Ascending aorta (tissue), 2 donors: ENCODE measurements around the gene ZEB1. TPM values are rescaled to one million over a fixed set of nuclear protein-coding genes. Genes with fewer than 3 reads are reported as not detected.

ENCODE experiments used
- DNase-seq, 2 donors: peaks; one replicate each; pipeline ENCODE4 v3.0.0-alpha.2; 2019; ENCODE audit warnings: low spot score in 2 of 2
- H3K27ac ChIP-seq, 2 donors: fragments of 200-600 bp; sonication (generic); one replicate each; pipeline ENCODE4 v1.5.1; 2016 to 2017; ENCODE audit warnings: mild to moderate bottlenecking in 1 of 2
- H3K27me3 ChIP-seq: fragments of 200-600 bp; sonication (generic); one replicate; pipeline ENCODE4 v1.5.1; 2017
- H3K36me3 ChIP-seq, 2 donors: fragments of 200-600 bp; sonication (generic); one replicate each; pipeline ENCODE4 v1.5.1; 2016
- H3K4me1 ChIP-seq, 2 donors: fragments of 200-600 bp; sonication (generic); one replicate each; pipeline ENCODE4 v1.5.1; 2016 to 2017; ENCODE audit warnings: mild to moderate bottlenecking in 1 of 2
- H3K4me3 ChIP-seq, 2 donors: fragments of 200-600 bp; sonication (generic); one replicate each; pipeline ENCODE4 v1.5.1; 2016 to 2017; ENCODE audit warnings: mild to moderate bottlenecking in 1 of 2
- H3K9me3 ChIP-seq, 2 donors: fragments of 200-600 bp; sonication (generic); one replicate each; pipeline ENCODE4 v1.5.1; 2016
- CTCF ChIP-seq, 3 experiments: fragments of 200-600 bp in 2 of 3; fragments of 450-650 bp in 1 of 3; sonication (generic) in 2 of 3; IDR thresholded peaks; one replicate each; pipeline ENCODE4 v1.5.1; 2016 to 2019; ENCODE audit warnings: antibody characterized with exemption in 3 of 3, mild to moderate bottlenecking in 1 of 3, moderate library complexity in 1 of 3
- intact Hi-C: fragments of 100-400 bp; cut with DNase I; formaldehyde crosslinking; loops from one replicate; pipeline ENCODE4 v1.15.1; 2023
- total RNA-seq: library from RNA; depleted of rRNA; stranded (reverse); fragments of >200 nt; gene quantifications from one replicate; pipeline ENCODE4 v1.1.0, GENCODE V29; 2016

Gene ZEB1
- total RNA-seq, 1 donor from 2014 or later = 77.3 TPM

DNA sequence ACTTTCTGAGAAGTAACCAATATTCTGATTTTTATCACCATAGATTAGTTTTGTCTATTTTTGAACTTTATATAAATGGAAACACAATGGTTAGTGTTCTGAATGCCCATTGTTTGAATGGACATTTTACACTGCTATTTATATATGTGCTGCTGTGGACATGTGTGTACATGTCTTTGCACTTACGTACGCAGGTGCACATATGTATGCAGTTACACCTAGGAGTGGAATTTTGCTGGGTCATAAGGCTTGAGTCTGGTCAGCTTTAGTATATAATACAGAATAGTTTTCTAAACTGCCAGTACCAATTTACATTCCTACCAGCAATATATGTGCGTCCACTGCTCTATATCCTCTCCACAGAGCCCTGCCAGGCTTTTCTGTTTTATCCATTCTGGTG is 24.5 kb upstream of the ZEB1 start:
- no peaks in the 10 kb centered on the region for H3K9me3 ChIP-seq
- TF ChIP-seq CTCF (IDR thresholded peaks at IDR 0.05) = no peak
- no peaks in the 10 kb centered on the region for H3K36me3 ChIP-seq
- H3K4me3 ChIP-seq = no peak overlapping the region
- H3K27me3 ChIP-seq = no peaks in the 10 kb centered on the region
- H3K27ac ChIP-seq = no peak overlapping the region
- intact Hi-C loops = no loop called here
- DNase-seq = no peak
- no peaks in the 10 kb centered on the region for H3K4me1 ChIP-seq

DNA sequence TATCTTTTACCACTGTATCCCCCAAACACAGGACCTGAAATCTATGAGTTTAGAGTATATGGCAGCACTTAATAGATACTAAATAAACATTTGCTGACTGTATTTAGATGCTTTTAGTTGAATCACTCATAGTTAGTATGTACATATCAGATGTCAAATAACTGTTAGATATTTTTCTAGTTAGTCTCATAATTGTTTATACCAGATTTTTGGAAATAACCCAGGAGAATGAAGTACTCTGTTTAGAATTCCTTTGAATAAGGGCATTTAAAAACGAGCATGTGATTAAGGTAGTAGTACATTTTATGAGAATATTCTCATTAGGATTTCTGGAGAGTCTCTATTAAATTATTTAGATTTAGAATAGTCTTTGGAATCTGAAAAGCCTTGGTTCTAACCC is 22.3 kb upstream of the ZEB1 start:
- no peak for TF ChIP-seq CTCF (IDR thresholded peaks at IDR 0.05)
- DNase-seq = no peak
- no peaks in the 10 kb centered on the region for H3K4me1 ChIP-seq
- no peaks in the 10 kb centered on the region for H3K9me3 ChIP-seq
- no peak overlapping the region for H3K4me3 ChIP-seq
- H3K36me3 ChIP-seq = no peaks in the 10 kb centered on the region
- no peak overlapping the region for H3K27ac ChIP-seq
- intact Hi-C loops = no loop called here
- H3K27me3 ChIP-seq = no peaks in the 10 kb centered on the region

DNA sequence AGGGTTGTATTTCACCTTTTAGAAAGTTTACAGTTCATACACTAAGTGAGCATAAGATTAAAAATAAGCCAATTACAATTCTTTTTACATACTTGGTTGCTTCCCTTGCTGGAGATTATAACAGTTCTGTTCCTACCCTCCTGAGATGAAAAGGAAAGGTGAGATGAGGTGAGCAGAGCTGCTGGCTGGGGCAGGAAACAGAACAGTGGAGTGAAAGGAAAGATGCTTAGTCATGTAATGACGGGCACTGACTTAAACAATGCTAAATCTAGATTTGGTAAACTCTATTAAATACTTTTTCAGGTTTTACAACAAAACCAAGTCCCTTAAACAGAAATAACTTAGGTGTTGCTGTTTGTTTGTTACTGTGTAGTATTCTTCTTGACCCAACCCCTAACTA is 19.9 kb upstream of the ZEB1 start:
- Histone ChIP-seq H3K4me3 (no peak overlapping the region), H3K36me3 (no peaks in the 10 kb centered on the region), H3K27ac (no peak overlapping the region), H3K9me3 (no peaks in the 10 kb centered on the region), H3K4me1 (no peaks in the 10 kb centered on the region), H3K27me3 (no peaks in the 10 kb centered on the region)
- no peak for DNase-seq
- no peak for TF ChIP-seq CTCF (IDR thresholded peaks at IDR 0.05)
- intact Hi-C loops = no loop called here

DNA sequence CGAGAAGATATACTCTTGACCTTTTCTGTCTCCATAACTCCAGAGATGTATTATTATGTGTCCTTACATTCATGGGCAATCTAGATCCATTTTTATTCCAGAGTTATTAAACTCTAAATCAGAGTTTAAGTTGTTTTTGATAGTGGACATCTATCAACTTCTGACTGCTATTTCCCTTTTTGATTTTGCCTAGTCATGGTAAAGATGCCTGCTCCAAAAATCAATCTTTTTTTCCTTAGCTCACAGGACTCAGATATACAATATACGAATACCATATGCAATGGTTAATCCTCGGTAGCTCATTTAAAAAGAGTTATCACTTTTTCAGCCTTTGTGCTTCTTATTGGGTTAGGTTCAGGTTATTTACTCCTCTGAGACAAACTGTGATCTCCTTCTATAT is 15.8 kb upstream of the ZEB1 start:
- H3K4me3 ChIP-seq = no peak overlapping the region
- H3K36me3 ChIP-seq = no peaks in the 10 kb centered on the region
- no peak for TF ChIP-seq CTCF (IDR thresholded peaks at IDR 0.05)
- DNase-seq = no peak
- H3K27ac ChIP-seq = no peak overlapping the region
- H3K27me3 ChIP-seq = no peaks in the 10 kb centered on the region
- intact Hi-C loops = no loop called here
- no peaks in the 10 kb centered on the region for H3K9me3 ChIP-seq
- no peaks in the 10 kb centered on the region for H3K4me1 ChIP-seq

GRCh38 chr10:31304291-31304970 is 14.6 kb upstream of the ZEB1 start:
- intact Hi-C loops = no loop called here
- Histone ChIP-seq H3K4me3 (no peak overlapping the region), H3K27ac (no peak overlapping the region), H3K27me3 (no peaks in the 10 kb centered on the region), H3K9me3 (no peaks in the 10 kb centered on the region), H3K36me3 (no peaks in the 10 kb centered on the region), H3K4me1 (no peaks in the 10 kb centered on the region)
- TF ChIP-seq CTCF (IDR thresholded peaks at IDR 0.05) = no peak
- no peak for DNase-seq

DNA sequence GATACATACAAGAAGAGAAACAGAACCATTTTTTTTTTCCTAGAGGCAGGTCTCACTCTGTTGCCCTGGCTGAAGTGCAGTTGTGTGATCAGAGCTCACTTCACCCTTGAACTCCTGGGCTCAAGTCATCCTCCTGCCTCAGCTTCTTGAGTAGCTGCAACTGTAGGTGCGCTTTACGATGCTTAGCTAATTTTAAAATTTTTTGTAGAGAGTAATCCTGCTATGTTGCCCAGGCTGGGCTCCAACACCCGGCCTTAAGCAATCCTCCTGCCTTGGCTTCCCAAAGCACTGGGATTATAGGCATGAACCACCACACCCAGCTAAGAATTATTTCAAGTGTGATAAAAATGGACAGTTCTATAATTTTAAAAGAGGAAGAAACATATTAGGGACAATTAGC is 5.6 kb upstream of the ZEB1 start:
- DNase-seq = no peak
- no peaks in the 10 kb centered on the region for H3K9me3 ChIP-seq
- no peak overlapping the region for H3K4me3 ChIP-seq
- no peak overlapping the region for H3K27ac ChIP-seq
- no peak for TF ChIP-seq CTCF (IDR thresholded peaks at IDR 0.05)
- intact Hi-C loops = loop anchor here (10.0 kb wide), 1 partner anchor 491 kb away; no protein-coding TSS in a partner anchor
- no peaks in the 10 kb centered on the region for H3K27me3 ChIP-seq
- H3K4me1 ChIP-seq = no peaks in the 10 kb centered on the region
- no peaks in the 10 kb centered on the region for H3K36me3 ChIP-seq
